ENCODE measurements around the gene STK32A.
"Not testable (repeated sequence)": the region's sequence is repeated elsewhere in the genome, so short reads cannot be mapped to it uniquely, and the experiment has no call there.

STK32A gene

DNA sequence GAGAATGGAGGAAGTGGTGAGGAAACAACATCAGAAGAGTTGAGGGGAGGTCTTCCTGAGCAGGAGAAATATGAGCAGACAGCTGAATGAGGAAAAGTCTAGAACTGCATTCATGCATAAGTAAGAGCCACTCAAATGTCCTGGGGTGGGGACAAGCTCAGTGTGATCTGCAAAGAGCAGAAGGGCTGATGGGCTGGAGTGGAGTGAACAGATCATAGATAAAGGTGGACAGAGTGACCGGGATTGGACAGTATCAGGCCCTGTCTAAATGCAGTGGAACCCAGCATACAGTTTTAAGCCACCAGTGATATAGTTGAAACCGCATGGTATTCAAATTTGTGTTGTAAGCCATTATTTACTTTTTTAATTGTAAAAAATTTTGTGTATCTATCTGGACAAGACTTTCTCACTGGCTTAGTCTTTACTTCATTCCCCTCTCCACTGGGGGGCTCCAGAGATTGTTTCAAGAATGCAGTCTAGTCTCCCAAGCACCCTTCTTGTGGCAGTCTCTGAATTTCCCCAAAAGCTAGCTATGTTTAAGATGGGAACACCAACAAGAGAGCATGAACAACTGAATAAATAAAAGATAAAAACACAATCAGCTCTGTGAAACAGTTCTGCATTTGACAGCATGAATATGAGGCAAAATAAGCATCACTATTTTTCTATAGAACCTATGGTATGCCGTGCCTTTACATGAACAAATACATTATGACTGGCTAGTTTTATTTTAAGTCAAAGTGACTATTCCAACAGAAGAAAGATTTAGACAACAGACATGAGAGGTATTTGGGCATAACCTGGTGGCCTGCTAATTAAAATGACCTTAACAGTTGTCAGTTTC, 10.7 kb upstream of the STK32A start:
- TF ChIP-seq, protein P1, sequence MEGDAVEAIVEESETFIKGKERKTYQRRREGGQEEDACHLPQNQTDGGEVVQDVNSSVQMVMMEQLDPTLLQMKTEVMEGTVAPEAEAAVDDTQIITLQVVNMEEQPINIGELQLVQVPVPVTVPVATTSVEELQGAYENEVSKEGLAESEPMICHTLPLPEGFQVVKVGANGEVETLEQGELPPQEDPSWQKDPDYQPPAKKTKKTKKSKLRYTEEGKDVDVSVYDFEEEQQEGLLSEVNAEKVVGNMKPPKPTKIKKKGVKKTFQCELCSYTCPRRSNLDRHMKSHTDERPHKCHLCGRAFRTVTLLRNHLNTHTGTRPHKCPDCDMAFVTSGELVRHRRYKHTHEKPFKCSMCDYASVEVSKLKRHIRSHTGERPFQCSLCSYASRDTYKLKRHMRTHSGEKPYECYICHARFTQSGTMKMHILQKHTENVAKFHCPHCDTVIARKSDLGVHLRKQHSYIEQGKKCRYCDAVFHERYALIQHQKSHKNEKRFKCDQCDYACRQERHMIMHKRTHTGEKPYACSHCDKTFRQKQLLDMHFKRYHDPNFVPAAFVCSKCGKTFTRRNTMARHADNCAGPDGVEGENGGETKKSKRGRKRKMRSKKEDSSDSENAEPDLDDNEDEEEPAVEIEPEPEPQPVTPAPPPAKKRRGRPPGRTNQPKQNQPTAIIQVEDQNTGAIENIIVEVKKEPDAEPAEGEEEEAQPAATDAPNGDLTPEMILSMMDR (conservative IDR thresholded peaks at IDR 0.05; ENCODE audit: control insufficient read depth, insufficient read depth, low read depth, low read length): peak; percentile 70
- H3K4me3 ChIP-seq (ENCODE audit: control insufficient read depth, low read depth, low read length): no peak overlapping the region
- peak; percentile 61 for DNase-seq (ENCODE audit: low read depth)

DNA sequence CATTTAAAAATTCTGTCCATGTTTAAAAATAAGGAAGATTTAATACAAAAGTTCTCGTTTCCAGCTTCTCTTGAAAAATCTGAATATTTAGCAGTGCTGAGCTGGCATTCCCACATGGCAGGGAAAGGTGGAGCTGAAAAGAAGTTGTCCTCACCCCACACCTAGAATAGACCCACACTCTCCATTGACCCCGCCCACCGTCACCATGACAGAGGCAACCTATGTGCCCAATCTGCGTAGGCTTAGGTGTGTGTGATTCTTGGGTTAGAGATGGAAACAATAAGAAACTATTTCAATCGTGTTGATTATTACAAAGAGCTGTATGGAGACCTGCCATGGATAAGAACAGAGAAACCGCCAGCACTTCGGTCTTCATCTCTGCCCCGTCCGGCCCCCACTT, 8.9 kb upstream of the STK32A start:
- H3K4me3 ChIP-seq (ENCODE audit: control insufficient read depth, low read depth, low read length): no peak overlapping the region
- DNase-seq (ENCODE audit: low read depth): no peak
- TF ChIP-seq, protein P1 (conservative IDR thresholded peaks at IDR 0.05; ENCODE audit: control insufficient read depth, insufficient read depth, low read depth, low read length): no peak

DNA sequence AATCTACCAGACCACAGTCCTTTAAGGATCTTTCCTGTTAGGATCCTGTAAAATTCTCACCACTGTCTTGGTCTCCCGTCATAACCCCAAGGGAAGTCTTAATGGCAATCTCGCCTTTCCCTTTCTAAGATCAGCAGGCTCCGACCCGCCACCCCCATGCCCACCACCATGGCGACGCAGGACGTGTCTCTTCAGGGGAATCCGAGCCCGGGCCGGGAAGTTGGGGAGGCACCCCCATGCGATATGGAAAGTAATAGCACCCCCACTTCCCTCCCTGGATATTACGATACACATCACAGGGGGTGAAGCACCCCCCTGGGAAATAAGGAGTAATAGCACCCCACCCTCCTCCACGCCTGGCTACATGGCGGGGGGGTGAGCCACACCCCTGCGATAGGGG, 8.3 kb upstream of the STK32A start:
- TF ChIP-seq, protein P1 (conservative IDR thresholded peaks at IDR 0.05; ENCODE audit: control insufficient read depth, insufficient read depth, low read depth, low read length): no peak
- no peak for DNase-seq (ENCODE audit: low read depth)
- H3K4me3 ChIP-seq (ENCODE audit: control insufficient read depth, low read depth, low read length): no peak overlapping the region

DNA sequence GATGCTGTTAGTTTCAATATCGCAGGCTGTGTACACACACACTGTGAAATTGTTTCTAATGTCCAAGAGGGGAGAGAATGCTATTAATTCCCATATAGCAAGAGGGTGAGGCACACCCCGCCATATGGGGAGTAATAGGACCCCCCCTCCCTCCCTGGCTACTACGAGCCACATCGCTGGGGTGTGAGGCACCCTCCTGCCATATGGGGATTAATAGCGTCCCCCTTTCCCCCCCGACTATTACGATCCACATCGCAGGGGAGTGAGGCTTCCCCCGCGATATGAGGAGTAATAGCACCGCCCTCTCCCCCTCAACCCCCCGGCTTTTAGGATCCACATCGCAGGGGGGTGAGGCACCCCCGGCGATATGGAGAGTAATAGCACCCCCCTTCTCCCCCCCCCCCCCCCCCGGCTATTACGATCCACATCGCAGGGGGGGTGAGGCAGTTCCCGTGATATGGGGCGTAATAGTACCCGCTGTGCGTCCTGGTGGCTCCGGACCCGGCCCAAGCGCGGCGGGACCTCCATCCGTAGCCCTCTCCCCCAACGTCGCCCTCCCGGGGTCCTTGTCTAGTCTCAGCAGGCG, 494 bp upstream of the STK32A start:
- H3K4me3 ChIP-seq (ENCODE audit: control insufficient read depth, low read depth, low read length): peak overlapping the region; percentile 60
- no peak for DNase-seq (ENCODE audit: low read depth)
- TF ChIP-seq, protein P1 (conservative IDR thresholded peaks at IDR 0.05; ENCODE audit: control insufficient read depth, insufficient read depth, low read depth, low read length): no peak

DNA sequence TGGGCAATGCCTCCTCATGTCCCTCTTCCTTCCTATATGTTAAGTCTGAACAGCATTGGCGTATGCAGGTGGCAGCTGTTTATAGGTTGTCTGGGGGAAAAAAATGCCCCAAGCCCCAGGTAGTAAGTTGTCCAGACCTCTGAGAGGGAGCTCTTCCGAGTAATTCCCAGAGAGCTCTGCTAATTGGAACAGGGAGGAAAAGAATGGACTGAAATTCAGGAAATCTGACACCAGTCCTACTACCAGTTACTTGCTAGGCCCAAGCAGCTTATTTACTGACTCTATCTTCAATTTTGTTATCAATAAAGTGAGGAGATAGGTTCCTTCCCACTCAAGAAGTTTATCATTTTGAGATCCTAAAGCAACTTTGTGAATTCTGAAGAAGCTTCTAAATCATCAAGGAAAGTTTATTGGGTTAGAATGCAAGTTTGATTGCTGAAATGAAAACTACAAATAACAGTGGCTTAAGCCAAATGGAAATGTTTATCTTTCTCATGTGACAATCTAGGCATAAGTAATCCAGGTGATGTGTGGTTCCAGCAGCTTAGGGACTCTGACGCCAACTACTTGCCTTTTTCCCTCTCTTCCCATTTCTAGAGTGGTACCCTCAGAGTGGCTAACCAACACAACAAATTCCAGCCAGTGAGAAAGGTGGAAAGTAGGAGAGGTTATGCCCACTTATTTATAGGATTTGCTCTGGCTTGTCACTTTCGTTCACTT, 5.6 kb downstream of the STK32A start:
- TF ChIP-seq, protein P1 (conservative IDR thresholded peaks at IDR 0.05; ENCODE audit: control insufficient read depth, insufficient read depth, low read depth, low read length): no peak
- DNase-seq (ENCODE audit: low read depth): no peak
- H3K4me3 ChIP-seq (ENCODE audit: control insufficient read depth, low read depth, low read length): no peak overlapping the region

DNA sequence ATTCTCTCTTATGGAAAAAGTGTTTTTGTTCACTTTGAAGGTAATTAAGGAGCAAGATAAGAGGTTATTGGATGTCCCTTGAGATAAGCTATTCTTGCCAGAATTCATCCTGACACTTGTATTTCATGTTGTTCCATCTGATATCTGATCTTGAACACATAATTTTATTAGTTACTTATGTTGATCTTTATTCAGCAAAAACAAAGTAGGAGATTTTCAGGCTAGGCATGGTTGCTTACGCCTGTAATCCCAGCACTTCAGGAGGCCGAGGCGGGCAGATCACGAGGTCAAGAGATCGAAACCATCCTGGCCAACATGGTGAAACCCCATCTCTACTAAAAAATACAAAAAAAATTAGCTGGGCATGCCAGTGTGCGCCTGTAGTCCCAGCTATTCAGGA, 8.4 kb downstream of the STK32A start:
- DNase-seq (ENCODE audit: low read depth); H3K4me3 ChIP-seq (ENCODE audit: control insufficient read depth, low read depth, low read length): not testable (repeated sequence)
